Testis (tissue), 2 donors: ENCODE results near the gene TRMT44.
"Not testable (repeated sequence)": the region's sequence is repeated elsewhere in the genome, so short reads cannot be mapped to it uniquely, and the experiment has no call there.

ENCODE experiments used
- CTCF ChIP-seq, 3 experiments: fragments of 450-650 bp in 2 of 3; fragments of 200-600 bp in 1 of 3; sonication (generic) in 1 of 3; IDR thresholded peaks; one replicate each; pipeline ENCODE4 v1.5.1; 2016 to 2019; ENCODE audit warnings: antibody characterized with exemption in 3 of 3, mild to moderate bottlenecking in 2 of 3, moderate library complexity in 1 of 3
- POLR2A ChIP-seq: fragments of 450-650 bp; IDR thresholded peaks from one replicate; pipeline ENCODE4 v1.6.1; 2017; ENCODE audit warnings: antibody characterized with exemption, mild to moderate bottlenecking, moderate library complexity

GRCh38 chr4:8513080-8513479 lies 72.5 kb downstream of the TRMT44 start:
- not testable (repeated sequence) for TF ChIP-seq CTCF (IDR thresholded peaks at IDR 0.05); POLR2A
